ENCODE results near the gene CNTLN.

- no peak for TF ChIP-seq POLR2AphosphoS5 (IDR thresholded peaks at IDR 0.05)
- no peak for TF ChIP-seq EP300 (IDR thresholded peaks at IDR 0.05)
- TF ChIP-seq CTCF (IDR thresholded peaks at IDR 0.05) = no peak
- no peak for TF ChIP-seq POLR2A (IDR thresholded peaks at IDR 0.05)
Measured at GRCh38 chr9:17477816-17478215, 343.0 kb downstream of the CNTLN start.

Data from suprapubic skin (tissue), 4 donors.